Measurements from ENCODE around the gene RERE. TPM values are rescaled to one million over a fixed set of nuclear protein-coding genes. Genes with fewer than 3 reads are reported as not detected.
"Not testable (repeated sequence)": the region's sequence is repeated elsewhere in the genome, so short reads cannot be mapped to it uniquely, and the experiment has no call there.

RERE gene
- polyA plus RNA-seq, 10 donors = 61.7 to 94.3 (median 77.6) TPM

DNA sequence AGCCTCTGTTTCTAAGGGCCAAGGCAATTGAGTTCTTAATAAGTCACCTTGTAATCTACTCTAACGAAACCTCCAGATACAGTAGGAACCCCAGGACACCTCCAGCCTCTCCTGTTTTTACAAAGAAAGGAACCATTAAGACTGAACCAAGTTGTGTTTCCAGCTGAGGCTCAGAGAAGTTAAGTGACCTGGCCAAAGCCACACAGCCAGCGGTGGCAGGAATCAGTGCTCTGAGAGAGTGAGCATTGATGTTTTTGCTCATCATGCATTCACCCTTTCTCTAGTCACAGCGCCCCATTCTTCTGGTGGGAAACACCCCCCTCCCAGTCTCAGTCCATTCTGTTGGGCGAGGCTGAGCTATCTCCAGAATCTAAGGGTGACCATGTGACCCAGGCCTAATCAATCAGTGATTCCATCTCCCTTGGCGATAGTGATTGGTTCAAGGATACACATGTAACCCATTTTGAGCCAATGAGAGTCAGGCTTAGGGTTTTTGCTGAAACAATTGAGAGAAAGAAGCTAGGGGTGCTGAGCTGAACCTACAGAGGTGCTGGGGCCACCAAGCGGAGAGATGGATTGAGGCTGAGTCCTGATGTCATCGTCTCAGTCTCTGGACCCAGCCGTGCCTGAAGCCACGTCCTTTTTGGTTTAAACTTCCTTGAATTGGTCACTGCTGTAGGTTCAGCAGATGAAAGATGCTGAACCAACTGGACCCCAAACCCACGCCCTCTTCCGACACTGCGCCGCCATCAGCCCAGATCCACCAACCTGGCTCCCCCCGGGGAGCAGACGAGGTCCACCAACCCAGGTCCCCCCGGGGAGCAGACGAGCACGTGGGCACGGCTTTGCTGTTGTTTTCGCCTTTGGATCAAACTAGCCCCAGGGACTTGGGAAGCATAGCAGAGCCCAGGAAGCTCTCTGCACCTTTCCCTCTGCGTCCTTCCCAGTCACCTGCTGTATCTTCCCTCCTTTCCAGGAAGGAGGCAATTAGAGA, 28.0 kb upstream of the RERE start:
- no peak for DNase-seq

DNA sequence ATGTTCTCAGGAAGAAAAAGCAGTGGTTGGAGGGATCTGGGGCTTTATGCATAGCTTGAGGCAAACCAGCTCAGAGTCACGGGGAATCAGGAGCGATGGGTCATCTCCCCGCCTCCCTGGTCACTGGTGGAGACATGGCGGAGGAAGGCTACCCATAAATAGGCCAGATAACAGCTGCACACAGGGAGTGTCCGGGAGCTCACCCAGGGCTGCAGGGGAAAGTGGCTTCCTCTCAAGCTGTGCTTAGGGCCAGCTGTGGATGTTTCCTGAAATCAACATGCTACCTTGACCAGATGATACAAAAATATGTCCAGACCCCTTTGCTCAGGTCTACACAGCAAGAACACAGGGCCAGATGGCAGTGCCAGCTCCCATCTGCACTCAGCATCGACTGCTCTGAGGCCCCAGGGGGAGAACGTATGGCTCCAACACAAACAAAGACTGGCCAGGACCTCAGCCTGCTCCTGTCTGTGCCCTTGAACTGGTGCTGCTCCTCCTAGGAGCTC, 27.1 kb upstream of the RERE start:
- peak in 2 of 3 donors; percentile 40 to 74 for DNase-seq

DNA sequence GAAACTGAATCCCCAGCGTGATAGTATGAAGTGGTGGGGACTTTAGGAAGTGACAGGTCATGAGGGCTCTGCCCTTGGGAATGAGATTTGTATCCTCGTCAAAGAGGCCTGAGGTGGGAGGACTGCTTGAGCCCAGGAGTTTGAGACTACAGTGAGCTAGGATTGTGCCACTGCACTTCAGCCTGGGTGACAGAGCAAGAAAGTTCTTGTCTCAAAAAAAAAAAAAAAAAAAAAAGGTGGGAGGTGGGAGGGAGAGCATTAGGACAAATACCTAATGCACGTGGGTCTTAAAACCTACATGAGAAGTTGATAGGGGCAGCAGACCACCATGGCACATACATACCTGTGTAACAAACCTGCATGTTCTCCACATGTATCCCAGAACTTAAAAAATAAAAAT, 24.0 kb upstream of the RERE start:
- no peak for DNase-seq

DNA sequence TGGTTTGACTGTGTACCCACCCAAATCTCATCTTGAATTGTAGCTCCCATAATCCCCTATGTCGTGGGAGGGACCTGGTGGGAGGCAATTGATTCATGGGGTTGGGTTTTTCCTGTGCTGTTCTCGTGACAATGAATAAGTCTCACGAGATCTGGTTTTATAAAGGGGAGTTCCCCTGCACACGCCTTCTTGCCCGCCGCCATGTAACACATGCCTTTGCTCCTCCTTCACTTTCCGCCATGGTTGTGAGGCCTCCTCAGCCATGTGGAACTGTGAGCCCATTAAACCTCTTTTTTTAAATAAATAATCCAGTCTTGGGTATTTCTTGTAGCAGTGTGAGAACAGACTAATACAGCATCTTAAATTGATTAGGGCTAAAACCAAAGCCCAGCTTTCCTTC, 22.6 kb upstream of the RERE start:
- DNase-seq = no peak

DNA sequence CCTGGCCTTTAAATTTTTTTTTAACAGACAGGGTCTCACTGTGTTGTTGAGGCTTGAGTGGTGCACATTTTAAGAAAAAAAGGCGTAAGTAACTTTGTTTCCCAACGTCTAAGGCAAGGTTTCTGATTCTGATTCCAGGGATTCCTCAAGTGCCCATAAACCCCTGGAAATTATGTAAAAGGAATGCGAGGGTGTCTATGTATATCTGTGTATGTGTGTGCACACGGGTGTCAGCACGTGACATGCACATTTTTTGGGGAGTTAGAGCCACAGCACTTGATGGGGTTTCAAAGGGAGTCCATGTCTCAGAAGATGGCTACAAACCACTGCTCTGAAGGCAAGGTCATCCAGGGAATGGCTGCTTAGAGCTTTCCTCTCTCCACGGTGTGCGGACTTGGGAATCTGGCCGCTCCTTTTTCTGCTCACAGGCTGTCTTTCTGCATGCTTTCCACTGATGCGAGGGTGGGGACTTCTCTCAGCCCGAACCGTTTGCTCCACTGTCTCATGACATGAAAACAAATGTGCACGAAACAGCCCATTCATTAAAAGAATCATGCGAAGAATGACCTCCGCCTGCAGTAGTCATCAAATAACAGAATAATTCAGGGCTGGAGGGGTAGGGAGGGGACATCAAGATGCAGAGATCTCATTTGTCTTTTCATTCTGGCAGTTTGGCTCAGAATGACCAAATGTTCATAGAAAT, 18.7 kb upstream of the RERE start:
- DNase-seq = no peak

DNA sequence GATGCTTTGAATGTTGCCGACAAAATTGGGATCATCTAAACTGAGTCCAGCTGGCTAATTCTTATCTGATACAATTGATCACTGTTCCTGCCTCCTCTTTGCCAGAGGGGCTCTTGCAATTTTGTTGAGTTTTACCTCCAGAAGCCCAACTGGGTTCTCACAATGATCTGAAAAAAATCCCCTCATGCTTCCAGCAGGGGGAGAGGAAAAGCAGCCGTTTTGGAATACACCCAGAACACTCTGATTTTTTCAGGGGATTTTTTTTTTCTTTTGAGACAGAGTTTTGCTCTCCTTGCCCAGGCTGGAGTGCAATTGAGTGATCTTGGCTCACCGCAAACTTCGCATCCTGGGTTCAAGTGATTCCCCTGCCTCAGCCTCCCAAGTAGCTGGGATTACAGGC, 13.9 kb upstream of the RERE start:
- DNase-seq = peak in 1 of 3 donors; percentile 44

DNA sequence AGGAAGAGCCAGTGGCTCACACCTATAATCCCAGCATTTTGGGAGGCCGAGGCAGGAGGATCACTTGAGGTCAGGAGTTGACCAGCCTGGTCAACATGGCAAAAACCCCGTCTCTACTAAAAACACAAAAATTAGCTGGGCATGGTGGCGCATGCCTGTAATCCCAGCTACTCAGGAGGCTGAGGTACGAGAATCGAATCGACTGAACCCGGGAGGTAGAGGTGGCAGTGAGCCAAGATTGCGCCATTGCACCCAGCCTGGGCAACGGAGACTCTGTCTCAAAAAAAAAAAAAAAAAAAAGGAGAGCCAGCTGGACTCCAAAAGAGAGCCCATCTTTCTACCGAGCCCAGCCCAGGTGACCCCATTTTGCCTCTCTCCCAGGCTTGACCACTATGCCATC, 13.3 kb upstream of the RERE start:
- DNase-seq = not testable (repeated sequence)

DNA sequence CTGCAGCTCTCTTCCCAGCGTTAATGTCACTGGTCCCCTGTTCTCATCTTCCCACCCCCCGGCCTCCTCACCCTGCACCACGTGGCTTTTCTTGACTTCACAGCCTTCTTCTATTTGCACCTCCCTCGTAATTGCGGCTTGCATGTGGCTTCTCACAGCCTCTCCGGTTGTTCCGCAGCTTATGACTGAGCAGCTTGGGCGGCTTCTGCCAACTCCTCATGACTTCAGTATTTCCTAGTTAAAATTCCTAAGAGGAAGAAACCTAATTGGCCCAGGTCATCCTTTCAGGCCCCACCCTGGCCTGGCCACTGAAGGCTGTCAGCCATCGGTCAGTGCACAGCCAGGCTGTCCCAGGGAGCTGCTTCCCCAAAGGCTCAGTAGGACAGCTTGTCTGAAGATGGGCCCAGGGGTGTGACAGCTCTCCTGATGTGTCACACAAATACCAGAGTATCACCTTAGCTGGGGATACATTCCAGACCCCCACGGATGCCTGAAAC, 8.6 kb upstream of the RERE start:
- DNase-seq = peak in 1 of 3 donors; percentile 40

DNA sequence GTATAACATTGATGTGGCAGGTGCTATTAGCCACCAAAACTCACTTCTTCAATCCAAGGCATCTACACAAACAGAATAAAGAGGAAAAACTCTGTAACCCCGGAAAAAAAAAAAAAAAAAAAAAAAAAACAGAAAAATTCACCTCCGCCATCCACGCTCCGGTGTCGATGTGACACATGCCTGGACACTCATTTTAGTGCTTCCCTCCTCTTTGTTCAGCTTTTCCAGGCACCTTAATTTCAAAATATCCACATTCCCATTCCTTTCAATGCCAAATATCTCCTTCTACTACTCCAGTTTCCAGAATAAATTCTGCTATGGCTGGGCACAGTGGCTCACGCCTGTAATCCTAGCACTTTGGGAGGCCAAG, 5.8 kb upstream of the RERE start:
- no peak for DNase-seq

DNA sequence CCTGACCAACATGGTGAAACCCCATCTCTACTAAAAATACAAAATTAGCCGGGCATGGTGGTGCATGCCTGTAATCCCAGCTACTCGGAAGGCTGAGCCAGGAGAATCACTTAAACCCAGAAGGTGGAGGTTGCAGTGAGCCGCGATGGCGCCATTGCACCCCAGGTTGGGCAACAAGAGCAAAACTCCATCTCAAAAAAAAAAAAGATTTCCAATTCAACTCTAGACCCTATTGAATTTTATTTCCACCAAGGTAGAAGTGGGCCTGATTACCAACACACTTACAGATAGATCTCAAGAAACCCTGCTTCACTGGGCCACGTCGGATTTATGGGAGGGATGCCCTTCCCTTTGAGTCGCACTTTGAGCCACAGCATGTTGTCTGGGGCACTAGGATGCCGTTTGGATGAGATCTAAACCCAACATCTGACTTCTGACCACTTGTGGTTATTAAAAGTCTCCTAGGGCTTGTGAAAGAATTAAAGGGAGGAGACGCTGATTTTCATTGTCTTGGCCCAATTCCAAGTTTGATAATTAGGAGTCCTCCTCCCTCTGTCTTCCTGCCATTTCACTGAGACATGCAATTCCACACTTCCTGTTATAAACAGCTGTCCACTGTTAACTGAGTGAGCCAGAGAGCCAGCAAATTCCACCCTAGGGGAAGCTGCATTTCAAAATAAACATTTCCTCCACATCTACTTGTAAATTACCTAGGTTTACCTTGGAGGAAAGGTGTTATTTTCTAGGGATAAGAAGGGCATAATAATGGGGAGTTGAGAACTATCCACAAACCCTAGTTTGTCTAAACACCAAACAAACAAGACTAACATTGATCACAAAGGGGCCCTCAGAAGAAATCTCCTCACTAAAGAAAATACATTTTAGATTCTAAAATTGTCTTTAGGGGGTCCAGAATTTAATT, 5.2 kb upstream of the RERE start:
- DNase-seq = peak; percentile 55 to 85 (median 84)

DNA sequence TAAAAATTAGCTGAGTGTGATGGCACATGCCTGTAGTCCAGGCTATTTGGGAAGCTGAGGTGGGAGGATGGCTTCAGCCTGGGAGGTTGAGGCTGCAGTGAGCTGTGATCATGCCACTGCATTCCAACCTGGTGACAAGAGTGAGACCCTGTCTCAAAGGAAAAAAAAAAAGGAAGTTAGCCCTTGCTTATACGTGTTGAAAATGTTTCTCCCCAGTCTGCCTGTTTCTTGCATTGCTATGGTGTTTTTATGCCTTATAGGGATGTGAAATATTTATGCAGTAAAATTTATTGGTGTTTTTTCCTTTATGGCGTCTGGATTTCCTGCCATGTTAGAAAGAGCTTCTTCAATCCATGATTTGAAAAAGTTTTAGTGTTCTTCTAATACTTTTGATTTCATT, 3.6 kb upstream of the RERE start:
- DNase-seq = no peak

DNA sequence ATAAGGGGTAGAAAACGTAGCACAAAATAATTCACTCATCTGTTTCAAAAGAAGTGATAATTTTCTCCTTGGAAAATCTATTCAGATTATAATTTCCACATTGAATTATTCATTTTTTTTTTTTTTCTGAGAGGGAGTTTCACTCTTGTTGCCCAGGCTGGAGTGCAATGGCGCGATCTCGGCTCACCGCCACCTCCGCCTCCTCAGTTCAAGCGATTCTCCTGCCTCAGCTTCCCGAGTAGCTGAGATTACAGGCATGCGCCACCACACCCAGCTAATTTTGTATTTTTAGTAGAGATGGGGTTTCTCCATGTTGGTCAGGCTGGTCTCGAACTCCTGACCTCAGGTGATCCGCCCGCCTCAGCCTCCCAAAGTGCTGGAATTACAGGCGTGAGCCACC, 1.3 kb upstream of the RERE start:
- DNase-seq = not testable (repeated sequence)

DNA sequence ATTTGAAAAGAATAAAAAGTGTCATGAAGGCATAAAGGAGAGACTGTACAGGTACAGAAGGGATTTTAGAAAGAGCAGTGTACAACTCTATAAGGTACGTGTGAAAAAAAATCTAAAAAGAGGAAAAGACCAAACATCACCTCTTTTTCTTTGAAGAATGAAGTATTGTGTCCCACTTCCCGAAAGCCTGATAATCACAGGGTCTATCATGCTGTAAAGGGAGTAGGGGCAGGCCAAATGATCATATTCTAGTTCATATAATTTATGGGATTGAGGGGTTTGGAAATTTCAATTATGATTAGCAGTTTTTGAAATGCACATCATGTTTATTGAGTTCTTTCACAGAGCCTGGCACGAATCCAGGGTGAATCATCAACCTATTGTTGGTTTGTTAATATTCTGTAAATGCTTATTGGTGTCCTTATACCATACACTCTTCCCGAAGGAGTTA, 910 bp upstream of the RERE start:
- DNase-seq = peak in 2 of 3 donors; percentile 41 to 64

DNA sequence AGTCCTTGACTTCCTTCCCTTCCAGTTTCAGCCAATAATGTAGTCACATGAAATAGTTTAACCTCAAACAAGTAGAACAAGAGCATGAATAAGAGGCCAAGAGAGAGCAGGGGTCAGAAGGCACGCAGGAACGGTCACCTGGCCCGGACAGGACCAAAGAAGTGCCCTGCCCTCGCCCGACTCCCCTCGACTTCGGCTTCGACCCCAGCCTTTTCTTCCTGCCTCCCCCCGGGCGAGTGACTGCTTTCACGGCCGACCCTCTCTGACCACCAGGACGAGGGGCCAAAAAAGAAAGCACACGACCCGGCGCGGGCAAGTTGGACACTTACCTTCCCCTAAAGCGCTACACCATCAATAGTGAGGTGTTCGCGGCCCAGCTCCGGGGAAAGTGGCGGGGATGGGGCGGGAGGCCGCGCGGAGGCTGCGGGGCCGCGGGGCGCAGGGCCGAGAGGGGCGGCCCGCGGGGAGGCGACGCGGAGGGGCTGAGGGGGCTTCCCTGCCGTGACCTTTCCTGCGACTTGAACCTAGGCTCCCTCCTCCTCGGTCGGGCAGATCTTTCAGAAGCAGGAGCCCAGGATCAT, 519 bp downstream of the RERE start:
- DNase-seq = peak in 1 of 3 donors; percentile 79

DNA sequence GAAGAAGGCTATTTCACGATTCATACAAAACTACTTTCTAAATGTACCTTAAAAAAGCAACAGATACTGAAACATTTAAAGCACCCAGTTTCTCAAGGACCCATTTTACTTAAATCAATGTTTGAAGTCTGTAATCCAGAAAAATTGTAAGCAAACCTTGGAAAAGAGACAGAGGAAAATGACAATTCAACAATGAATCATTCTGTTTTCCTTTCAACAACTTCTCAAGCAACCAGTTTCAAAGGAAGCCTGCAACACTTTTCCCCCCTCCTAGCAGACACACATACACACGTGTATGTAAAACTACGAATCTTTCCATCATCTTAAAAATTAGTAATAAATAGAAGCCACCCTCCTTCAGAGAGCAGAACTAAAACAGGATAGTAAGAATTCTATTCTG, 1.2 kb downstream of the RERE start:
- DNase-seq = peak in 2 of 3 donors; percentile 19 to 50

DNA sequence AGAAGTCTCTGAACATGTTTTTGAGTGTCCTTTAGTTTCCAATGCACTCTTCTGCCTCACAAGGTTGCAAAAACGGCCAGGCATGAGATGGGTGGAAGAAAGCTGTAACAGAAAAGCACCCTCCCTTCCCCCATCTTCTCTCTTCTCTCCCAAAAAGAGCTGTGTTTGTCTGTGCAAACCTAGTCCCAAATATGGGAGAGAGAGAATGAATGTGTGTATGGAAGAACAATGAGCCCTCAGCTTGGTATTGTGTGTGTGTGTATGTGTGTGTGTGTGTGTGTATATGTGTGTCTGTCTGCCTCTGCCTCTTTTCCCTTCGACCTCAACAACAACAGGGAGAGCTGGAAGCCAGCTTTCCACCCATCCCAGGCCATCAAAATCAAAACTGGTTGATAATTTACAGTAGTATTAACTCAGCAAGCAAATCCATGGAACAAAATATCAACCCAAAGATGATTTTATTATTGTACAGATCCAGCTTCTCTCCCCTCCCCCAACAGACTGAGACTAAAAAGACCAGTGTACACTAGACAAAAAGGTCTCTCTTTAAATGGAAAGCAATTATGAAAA, 1.8 kb downstream of the RERE start:
- peak in 2 of 3 donors; percentile 33 to 52 for DNase-seq

DNA sequence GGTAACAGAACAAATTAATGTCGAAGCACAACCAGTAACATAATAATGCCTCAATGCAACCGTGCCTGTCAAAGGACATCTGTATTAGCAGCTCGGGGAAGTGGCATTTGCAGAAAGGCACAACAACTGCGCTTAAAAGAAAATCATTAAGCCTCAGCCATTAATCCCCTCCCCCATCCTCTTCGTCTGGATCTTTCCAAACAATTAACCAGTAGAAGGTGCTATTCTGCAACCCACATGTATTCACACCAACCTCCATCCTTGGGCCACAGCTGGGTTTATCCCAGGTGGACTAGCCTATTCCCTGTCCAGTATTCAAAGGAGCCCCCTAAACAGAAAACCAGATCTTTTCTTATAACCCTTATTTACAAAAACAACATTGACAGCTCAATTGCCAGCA, 2.6 kb downstream of the RERE start:
- no peak for DNase-seq

DNA sequence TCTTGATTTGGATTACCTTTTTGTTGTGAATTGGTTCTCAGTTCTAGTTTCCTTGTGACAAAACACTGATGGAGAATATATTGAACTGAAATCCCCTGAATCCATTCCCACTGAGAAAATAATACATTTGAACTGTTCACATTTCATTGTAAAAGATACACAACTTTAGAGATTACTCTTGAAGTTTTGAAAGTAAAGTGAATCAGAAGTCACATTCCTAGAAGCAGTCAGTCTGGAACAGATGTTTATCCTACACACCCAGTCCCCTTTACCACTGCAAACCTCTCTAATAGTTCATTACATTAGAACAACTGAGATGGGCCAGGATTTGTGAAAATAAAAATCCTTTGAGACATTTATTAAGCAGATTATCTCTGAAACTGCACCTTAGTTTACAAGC, 3.4 kb downstream of the RERE start:
- DNase-seq = no peak

DNA sequence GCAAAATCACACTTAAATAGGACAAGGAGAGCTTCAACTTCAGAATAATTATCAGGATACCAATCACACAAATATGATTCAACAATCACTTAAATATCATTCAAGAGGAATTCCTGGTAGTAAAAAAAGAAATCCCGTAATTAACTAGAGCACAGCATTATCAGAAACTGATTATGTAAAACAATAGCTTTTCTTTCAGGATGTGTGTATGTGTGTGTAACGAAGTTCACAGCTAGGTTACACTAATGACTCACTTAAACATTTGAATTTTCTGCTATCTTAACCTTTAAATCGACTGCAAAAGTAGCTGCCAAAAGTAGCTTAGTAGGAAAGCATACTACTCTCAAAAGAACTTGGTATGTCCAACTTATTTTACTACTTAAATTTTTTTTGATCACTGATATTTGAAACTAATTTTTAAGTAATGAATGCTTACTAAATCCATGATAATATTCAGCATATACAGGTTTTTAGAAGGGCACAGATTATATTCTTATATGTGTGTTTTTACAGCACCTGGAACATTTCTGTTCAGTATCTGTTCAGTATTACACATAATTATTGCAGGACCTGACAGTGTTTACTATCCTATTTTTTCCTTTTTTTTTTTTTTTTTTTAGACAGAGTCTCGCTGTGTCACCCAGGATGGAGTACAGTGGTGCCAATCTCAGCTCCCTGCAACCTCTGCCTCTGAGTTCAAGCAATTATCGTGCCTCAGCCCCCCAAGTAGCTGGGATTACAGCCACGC, 4.2 kb downstream of the RERE start:
- no peak for DNase-seq

DNA sequence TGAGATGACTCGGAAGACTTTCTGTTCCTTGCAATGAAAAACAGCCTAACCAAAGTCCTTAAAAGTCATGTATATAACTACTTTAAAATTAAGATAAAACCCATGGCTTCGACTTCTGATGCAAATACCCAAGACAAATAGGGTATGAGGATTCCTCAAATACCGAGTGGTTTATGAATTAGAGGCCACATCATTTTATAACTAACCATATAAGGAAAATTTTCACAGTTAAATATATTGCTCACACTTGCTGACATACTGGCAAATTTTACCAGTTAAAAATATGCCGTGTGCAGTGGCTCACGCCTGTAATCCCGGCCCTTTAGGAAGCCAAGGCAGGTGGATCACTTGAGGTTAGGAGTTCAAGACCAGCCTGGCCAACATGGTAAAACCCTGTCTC, 5.4 kb downstream of the RERE start:
- DNase-seq = no peak

All from muscle of back (tissue), 11 donors.